IPS DF 6.9 (cell line): ENCODE results near the gene MAP1LC3B2.

Source experiments
- DNase-seq: peaks from one replicate; pipeline ENCODE4 v3.0.0-alpha.2; 2013; ENCODE audit warnings: low read depth, low spot score
- H3K27ac ChIP-seq: one replicate; pipeline ENCODE4 v1.5.1; 2013; ENCODE audit warnings: low read length, control low read depth
- H3K27me3 ChIP-seq: 2 replicates; pipeline ENCODE4 v1.6.1; 2013; ENCODE audit warnings: mild to moderate bottlenecking, low read length; ENCODE audit not compliant: control insufficient read depth, insufficient read depth
- H3K36me3 ChIP-seq: 2 replicates; pipeline ENCODE4 v1.6.1; 2013; ENCODE audit warnings: low read length; ENCODE audit not compliant: control insufficient read depth, insufficient read depth
- H3K4me1 ChIP-seq: 2 replicates; pipeline ENCODE4 v1.6.1; 2013; ENCODE audit warnings: low read length; ENCODE audit not compliant: control insufficient read depth, insufficient read depth
- H3K4me3 ChIP-seq: 2 replicates; pipeline ENCODE4 v1.5.1; 2013; ENCODE audit warnings: mild to moderate bottlenecking, low read length
- H3K9me3 ChIP-seq: 2 replicates; pipeline ENCODE4 v1.6.1; 2013; ENCODE audit warnings: low read length, inconsistent platforms; ENCODE audit not compliant: control insufficient read depth, insufficient read depth
- WGBS: extraction: QIAGEN DNeasy Blood & Tissue Kit; methylation state at CpG from one replicate; pipeline ENCODE4 v1.1.7; 2013; ENCODE audit warnings: mixed read lengths, missing lambda C conversion rate; ENCODE audit not compliant: insufficient read length, insufficient coverage; 5-methylcytosine and 5-hydroxymethylcytosine counted together

The MAP1LC3B2 gene

GRCh38 chr12:116559162-116559935 lies at the start of gene MAP1LC3B2:
TSS of gene MAP1LC3B2 (plus strand) at chr12:116559381. CDS start at chr12:116575943, 16,562 bp downstream.
- no peaks in the 10 kb centered on the region for H3K9me3 ChIP-seq
- H3K27me3 ChIP-seq = no peaks in the 10 kb centered on the region
- no peak for DNase-seq
- H3K36me3 ChIP-seq = no peaks in the 10 kb centered on the region
- no peak within 1 kb of the TSS for H3K27ac ChIP-seq
- H3K4me3 ChIP-seq = no peak within 1 kb of the TSS
- no CpG with 5 or more reads among the region's 19 CpGs for WGBS
- H3K4me1 ChIP-seq = no peaks in the 10 kb centered on the region

- no peak overlapping the region for H3K27ac ChIP-seq
- H3K27me3 ChIP-seq = no peaks in the 10 kb centered on the region
- DNase-seq = no peak
- no peaks in the 10 kb centered on the region for H3K9me3 ChIP-seq
- H3K4me1 ChIP-seq = peaks cover 3% of the 10 kb centered on the region; the same call in 1 of the 2 replicates
- WGBS = no CpG with 5 or more reads among the region's 8 CpGs
- H3K4me3 ChIP-seq = no peak overlapping the region
- no peaks in the 10 kb centered on the region for H3K36me3 ChIP-seq
Observed at GRCh38 chr12:116513944-116514343, 45.2 kb upstream of the MAP1LC3B2 start.

- Histone ChIP-seq H3K9me3 (no peaks in the 10 kb centered on the region), H3K36me3 (no peaks in the 10 kb centered on the region), H3K4me3 (no peak overlapping the region), H3K27me3 (no peaks in the 10 kb centered on the region), H3K27ac (no peak overlapping the region), H3K4me1 (peaks cover 3% of the 10 kb centered on the region; the same call in 1 of the 2 replicates)
- DNase-seq = no peak
- no CpG with 5 or more reads among the region's 4 CpGs for WGBS
Observed at GRCh38 chr12:116515684-116516083, 43.5 kb upstream of the MAP1LC3B2 start.

- H3K27ac ChIP-seq = no peak overlapping the region
- H3K4me3 ChIP-seq = no peak overlapping the region
- no peaks in the 10 kb centered on the region for H3K9me3 ChIP-seq
- WGBS = no CpG with 5 or more reads among the region's 11 CpGs
- no peaks in the 10 kb centered on the region for H3K36me3 ChIP-seq
- DNase-seq = no peak
- H3K27me3 ChIP-seq = no peaks in the 10 kb centered on the region
- H3K4me1 ChIP-seq = peaks cover 3% of the 10 kb centered on the region; the same call in 1 of the 2 replicates
Observed at GRCh38 chr12:116516657-116517056, 42.5 kb upstream of the MAP1LC3B2 start.

GRCh38 chr12:116517431-116518045 lies 41.6 kb upstream of the MAP1LC3B2 start:
- Histone ChIP-seq H3K4me3 (no peak overlapping the region), H3K9me3 (no peaks in the 10 kb centered on the region), H3K27ac (no peak overlapping the region), H3K27me3 (no peaks in the 10 kb centered on the region), H3K36me3 (no peaks in the 10 kb centered on the region), H3K4me1 (peaks cover 3% of the 10 kb centered on the region; the same call in 1 of the 2 replicates)
- DNase-seq = no peak
- WGBS = no CpG with 5 or more reads among the region's 4 CpGs

- WGBS = no CpG with 5 or more reads among the region's 9 CpGs
- no peaks in the 10 kb centered on the region for H3K36me3 ChIP-seq
- no peaks in the 10 kb centered on the region for H3K27me3 ChIP-seq
- H3K9me3 ChIP-seq = no peaks in the 10 kb centered on the region
- H3K4me1 ChIP-seq = peaks cover 3% of the 10 kb centered on the region; the same call in 1 of the 2 replicates
- no peak overlapping the region for H3K4me3 ChIP-seq
- DNase-seq = no peak
- H3K27ac ChIP-seq = no peak overlapping the region
Observed at GRCh38 chr12:116520225-116520760, 38.9 kb upstream of the MAP1LC3B2 start.

- H3K4me3 ChIP-seq = no peak overlapping the region
Observed at GRCh38 chr12:116520801-116521471, 38.2 kb upstream of the MAP1LC3B2 start.

GRCh38 chr12:116524311-116524710 lies 34.9 kb upstream of the MAP1LC3B2 start:
- H3K27ac ChIP-seq = no peak overlapping the region
- no CpG with 5 or more reads among the region's 10 CpGs for WGBS
- H3K9me3 ChIP-seq = no peaks in the 10 kb centered on the region
- DNase-seq = no peak
- H3K4me1 ChIP-seq = no peaks in the 10 kb centered on the region
- no peaks in the 10 kb centered on the region for H3K36me3 ChIP-seq
- H3K27me3 ChIP-seq = no peaks in the 10 kb centered on the region
- H3K4me3 ChIP-seq = no peak overlapping the region

More at GRCh38 chr12:116520801-116521471, 38.2 kb upstream of the MAP1LC3B2 start:
- no CpG with 5 or more reads among the region's 15 CpGs for WGBS
- H3K27ac ChIP-seq = no peak overlapping the region
- no peak for DNase-seq
- H3K36me3 ChIP-seq = no peaks in the 10 kb centered on the region
- no peaks in the 10 kb centered on the region for H3K9me3 ChIP-seq
- H3K4me1 ChIP-seq = peaks cover 3% of the 10 kb centered on the region; the same call in 1 of the 2 replicates
- H3K27me3 ChIP-seq = no peaks in the 10 kb centered on the region

- no CpG with 5 or more reads among the region's 4 CpGs for WGBS
- H3K27me3 ChIP-seq = no peaks in the 10 kb centered on the region
- no peak overlapping the region for H3K27ac ChIP-seq
- H3K4me1 ChIP-seq = no peaks in the 10 kb centered on the region
- no peak for DNase-seq
- H3K4me3 ChIP-seq = no peak overlapping the region
- no peaks in the 10 kb centered on the region for H3K36me3 ChIP-seq
- H3K9me3 ChIP-seq = no peaks in the 10 kb centered on the region
Observed at GRCh38 chr12:116524964-116525379, 34.2 kb upstream of the MAP1LC3B2 start.

GRCh38 chr12:116525418-116526001 lies 33.7 kb upstream of the MAP1LC3B2 start:
- Histone ChIP-seq H3K4me1 (no peaks in the 10 kb centered on the region), H3K4me3 (no peak overlapping the region), H3K36me3 (no peaks in the 10 kb centered on the region), H3K9me3 (no peaks in the 10 kb centered on the region), H3K27ac (no peak overlapping the region), H3K27me3 (no peaks in the 10 kb centered on the region)
- DNase-seq = no peak
- no CpG with 5 or more reads among the region's 15 CpGs for WGBS
